ENCODE results near the gene CCDC90B.

CCDC90B gene

DNA sequence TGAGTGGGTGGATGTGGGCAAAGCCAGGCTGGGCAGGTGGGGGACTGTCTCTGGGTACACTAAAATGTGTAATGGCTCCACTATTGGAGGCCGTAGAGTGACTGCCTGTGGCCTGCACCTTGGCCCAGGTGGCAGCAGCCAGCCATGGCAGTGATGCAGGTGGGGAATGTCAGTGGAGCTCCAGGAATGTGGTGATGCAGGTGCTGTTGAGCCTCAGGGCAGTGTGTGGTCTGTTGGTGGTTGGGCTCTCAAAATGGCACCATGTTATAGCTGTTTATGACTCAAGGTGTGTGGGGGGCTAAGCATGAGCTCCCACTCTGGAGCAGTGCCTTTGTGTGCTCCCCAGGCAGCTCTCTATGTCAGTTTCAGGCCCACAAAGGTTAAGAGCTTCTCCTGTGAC lies 40.2 kb upstream of the CCDC90B start:
- no peaks in the 10 kb centered on the region for H3K36me3 ChIP-seq (ENCODE audit: control insufficient read depth, low read length)
- no peak overlapping the region for H3K27ac ChIP-seq (ENCODE audit: low read depth, low read length)
- H3K4me1 ChIP-seq (ENCODE audit: control insufficient read depth, low read length), result no peaks in the 10 kb centered on the region
- H3F3A ChIP-seq (ENCODE audit: control insufficient read depth, insufficient read depth), result no peaks in the 10 kb centered on the region
- no peaks in the 10 kb centered on the region for H3K79me2 ChIP-seq (ENCODE audit: control insufficient read depth, low read length)
- no peaks in the 10 kb centered on the region for H3K9me3 ChIP-seq (ENCODE audit: control insufficient read depth, insufficient read depth, low read length)
- no peak for TF ChIP-seq EZH2phosphoT487 (IDR thresholded peaks at IDR 0.05; ENCODE audit: borderline replicate concordance, low read length)
- TF ChIP-seq, protein P1, sequence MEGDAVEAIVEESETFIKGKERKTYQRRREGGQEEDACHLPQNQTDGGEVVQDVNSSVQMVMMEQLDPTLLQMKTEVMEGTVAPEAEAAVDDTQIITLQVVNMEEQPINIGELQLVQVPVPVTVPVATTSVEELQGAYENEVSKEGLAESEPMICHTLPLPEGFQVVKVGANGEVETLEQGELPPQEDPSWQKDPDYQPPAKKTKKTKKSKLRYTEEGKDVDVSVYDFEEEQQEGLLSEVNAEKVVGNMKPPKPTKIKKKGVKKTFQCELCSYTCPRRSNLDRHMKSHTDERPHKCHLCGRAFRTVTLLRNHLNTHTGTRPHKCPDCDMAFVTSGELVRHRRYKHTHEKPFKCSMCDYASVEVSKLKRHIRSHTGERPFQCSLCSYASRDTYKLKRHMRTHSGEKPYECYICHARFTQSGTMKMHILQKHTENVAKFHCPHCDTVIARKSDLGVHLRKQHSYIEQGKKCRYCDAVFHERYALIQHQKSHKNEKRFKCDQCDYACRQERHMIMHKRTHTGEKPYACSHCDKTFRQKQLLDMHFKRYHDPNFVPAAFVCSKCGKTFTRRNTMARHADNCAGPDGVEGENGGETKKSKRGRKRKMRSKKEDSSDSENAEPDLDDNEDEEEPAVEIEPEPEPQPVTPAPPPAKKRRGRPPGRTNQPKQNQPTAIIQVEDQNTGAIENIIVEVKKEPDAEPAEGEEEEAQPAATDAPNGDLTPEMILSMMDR (IDR thresholded peaks at IDR 0.05; ENCODE audit: low read depth, low read length, poor library complexity, severe bottlenecking), result no peak
- no peaks in the 10 kb centered on the region for H4K20me1 ChIP-seq (ENCODE audit: control insufficient read depth, insufficient read depth, low read depth, low read length)
- no peaks in the 10 kb centered on the region for H3K9me2 ChIP-seq (replicated peaks; ENCODE audit: control insufficient read depth, low read length)
- H3K4me3 ChIP-seq (ENCODE audit: low read length), result no peak overlapping the region
- no peak overlapping the region for H3K4me2 ChIP-seq (ENCODE audit: low read length)
- no peaks in the 10 kb centered on the region for H3K27me3 ChIP-seq (ENCODE audit: control insufficient read depth, low read length)

DNA sequence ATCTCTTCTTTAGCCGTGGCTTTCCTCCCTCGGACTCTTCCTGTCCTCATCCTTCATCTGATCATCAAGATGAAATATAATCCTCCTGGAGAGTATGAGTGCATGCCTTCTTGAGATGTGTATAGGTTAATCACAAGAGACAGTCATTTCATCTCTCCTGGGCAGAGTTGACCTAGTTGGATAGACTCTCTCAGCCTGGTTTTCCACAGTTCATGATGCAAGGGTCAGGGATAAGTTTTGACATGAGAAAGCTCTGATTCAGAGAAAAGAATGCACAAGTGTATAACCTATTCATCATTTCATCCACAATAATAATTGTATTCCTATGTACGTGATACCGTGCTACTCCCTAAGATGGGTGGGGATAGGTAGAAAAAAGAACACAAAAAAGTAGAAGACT lies 33.2 kb upstream of the CCDC90B start:
- no peaks in the 10 kb centered on the region for H4K20me1 ChIP-seq (ENCODE audit: control insufficient read depth, insufficient read depth, low read depth, low read length)
- H3K4me2 ChIP-seq (ENCODE audit: low read length), result no peak overlapping the region
- TF ChIP-seq, protein P1 (IDR thresholded peaks at IDR 0.05; ENCODE audit: low read depth, low read length, poor library complexity, severe bottlenecking), result no peak
- TF ChIP-seq EZH2phosphoT487 (IDR thresholded peaks at IDR 0.05; ENCODE audit: borderline replicate concordance, low read length), result no peak
- H3K36me3 ChIP-seq (ENCODE audit: control insufficient read depth, low read length), result no peaks in the 10 kb centered on the region
- no peak overlapping the region for H3K27ac ChIP-seq (ENCODE audit: low read depth, low read length)
- H3F3A ChIP-seq (ENCODE audit: control insufficient read depth, insufficient read depth), result no peaks in the 10 kb centered on the region
- no peaks in the 10 kb centered on the region for H3K9me3 ChIP-seq (ENCODE audit: control insufficient read depth, insufficient read depth, low read length)
- H3K9me2 ChIP-seq (replicated peaks; ENCODE audit: control insufficient read depth, low read length), result no peaks in the 10 kb centered on the region
- no peaks in the 10 kb centered on the region for H3K27me3 ChIP-seq (ENCODE audit: control insufficient read depth, low read length)
- no peaks in the 10 kb centered on the region for H3K4me1 ChIP-seq (ENCODE audit: control insufficient read depth, low read length)
- H3K79me2 ChIP-seq (ENCODE audit: control insufficient read depth, low read length), result no peaks in the 10 kb centered on the region
- H3K4me3 ChIP-seq (ENCODE audit: low read length), result no peak overlapping the region

DNA sequence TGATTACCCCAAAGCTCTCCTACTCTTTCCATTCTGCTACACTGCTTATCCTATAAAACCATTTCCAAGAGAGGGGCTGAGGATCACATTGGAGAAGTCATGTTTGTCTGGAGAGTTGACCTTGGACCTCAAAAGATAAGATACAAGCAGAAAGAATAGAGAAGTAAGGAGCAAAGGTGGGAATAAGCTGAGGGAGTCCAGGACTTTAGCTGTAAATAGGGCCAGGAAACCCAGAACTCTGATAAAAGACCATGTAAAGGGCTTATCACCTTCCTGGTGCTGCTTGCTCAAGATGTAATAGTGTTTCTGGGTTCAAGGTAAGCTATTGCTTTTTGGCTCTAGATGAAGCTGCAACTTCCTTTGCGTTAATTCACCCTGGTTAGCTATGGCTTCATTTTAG lies 32.8 kb upstream of the CCDC90B start:
- Histone ChIP-seq H3K4me2 (ENCODE audit: low read length) (no peak overlapping the region), H3K4me3 (ENCODE audit: low read length) (no peak overlapping the region), H4K20me1 (ENCODE audit: control insufficient read depth, insufficient read depth, low read depth, low read length) (no peaks in the 10 kb centered on the region), H3F3A (ENCODE audit: control insufficient read depth, insufficient read depth) (no peaks in the 10 kb centered on the region), H3K27me3 (ENCODE audit: control insufficient read depth, low read length) (no peaks in the 10 kb centered on the region), H3K9me2 (replicated peaks; ENCODE audit: control insufficient read depth, low read length) (no peaks in the 10 kb centered on the region), H3K9me3 (ENCODE audit: control insufficient read depth, insufficient read depth, low read length) (no peaks in the 10 kb centered on the region), H3K36me3 (ENCODE audit: control insufficient read depth, low read length) (no peaks in the 10 kb centered on the region), H3K4me1 (ENCODE audit: control insufficient read depth, low read length) (no peaks in the 10 kb centered on the region), H3K27ac (ENCODE audit: low read depth, low read length) (no peak overlapping the region), H3K79me2 (ENCODE audit: control insufficient read depth, low read length) (no peaks in the 10 kb centered on the region)
- TF ChIP-seq, protein P1 (IDR thresholded peaks at IDR 0.05; ENCODE audit: low read depth, low read length, poor library complexity, severe bottlenecking), result no peak
- no peak for TF ChIP-seq EZH2phosphoT487 (IDR thresholded peaks at IDR 0.05; ENCODE audit: borderline replicate concordance, low read length)
